HFFc6 (cell line): ENCODE measurements around the gene DOCK2. TPM values are rescaled to one million over a fixed set of nuclear protein-coding genes. Genes with fewer than 3 reads are reported as not detected.
"Not testable (repeated sequence)": the region's sequence is repeated elsewhere in the genome, so short reads cannot be mapped to it uniquely, and the experiment has no call there.

ENCODE experiments used
- DNase-seq: peaks from one replicate; pipeline ENCODE4 v3.0.0-alpha.2; 2018
- H3K27ac Mint-ChIP-seq: 2 replicates; pipeline ENCODE4 v1.8.0; 2020; ENCODE audit warnings: mild to moderate bottlenecking, mixed read lengths
- H3K27me3 Mint-ChIP-seq: 2 replicates; pipeline ENCODE4 v1.8.0; 2021; ENCODE audit warnings: mild to moderate bottlenecking, moderate library complexity, mixed read lengths; ENCODE audit not compliant: insufficient read depth
- H3K36me3 Mint-ChIP-seq: 2 replicates; pipeline ENCODE4 v1.8.0; 2021; ENCODE audit warnings: low read depth, mixed read lengths
- H3K4me1 Mint-ChIP-seq: 2 replicates; pipeline ENCODE4 v1.8.0; 2020; ENCODE audit warnings: low read depth, mixed read lengths
- H3K4me3 Mint-ChIP-seq: 2 replicates; pipeline ENCODE4 v1.8.0; 2020; ENCODE audit warnings: mild to moderate bottlenecking, moderate library complexity, mixed read lengths
- H3K9me3 Mint-ChIP-seq: 2 replicates; pipeline ENCODE4 v1.8.0; 2020; ENCODE audit warnings: mild to moderate bottlenecking, mixed read lengths
- CTCF ChIP-seq: fragments of 200-600 bp; sonication (generic); IDR thresholded peaks from 2 replicates; pipeline ENCODE4 v1.5.0; 2021; ENCODE audit warnings: antibody characterized with exemption, mild to moderate bottlenecking
- total RNA-seq, 6 experiments: library from RNA; stranded (reverse); fragmentation: NEBNext Ultra II Directional; extraction: Animal tissue kit (Norgen Biotek cat#: 25700); gene quantifications; 2 replicates in 1 of 6; 3 replicates in 5 of 6; pipeline ENCODE4 v1.2.3, GENCODE V29; 2021

Gene DOCK2
- total RNA-seq, 6 experiments from 2014 or later: 1.4 to 6.5 (median 3.0) TPM

GRCh38 chr5:170080786-170081445 is 443.8 kb downstream of the DOCK2 start:
- Mint-ChIP-seq H3K27me3 (peaks cover 32% of the 10 kb centered on the region), H3K9me3 (no peaks in the 10 kb centered on the region), H3K27ac (no peak overlapping the region), H3K4me1 (no peaks in the 10 kb centered on the region), H3K36me3 (no peaks in the 10 kb centered on the region), H3K4me3 (no peak overlapping the region)
- no peak for DNase-seq
- no peak for TF ChIP-seq CTCF

- Mint-ChIP-seq H3K27ac (no peak overlapping the region), H3K9me3 (no peaks in the 10 kb centered on the region), H3K36me3 (no peaks in the 10 kb centered on the region), H3K4me1 (no peaks in the 10 kb centered on the region), H3K4me3 (no peak overlapping the region), H3K27me3 (peaks cover 36% of the 10 kb centered on the region)
- no peak for DNase-seq
- TF ChIP-seq CTCF: no peak
These were observed 444.5 kb downstream of the DOCK2 start for GRCh38 chr5:170081616-170082015.

- Mint-ChIP-seq H3K9me3 (no peaks in the 10 kb centered on the region), H3K27ac (no peak overlapping the region)
These were observed 445.6 kb downstream of the DOCK2 start for GRCh38 chr5:170082701-170083100.

GRCh38 chr5:170087168-170087817 is 450.2 kb downstream of the DOCK2 start:
- DNase-seq: no peak
- Mint-ChIP-seq H3K27ac (no peak overlapping the region), H3K4me3 (no peak overlapping the region), H3K27me3 (peaks cover 29% of the 10 kb centered on the region), H3K36me3 (no peaks in the 10 kb centered on the region), H3K9me3 (no peaks in the 10 kb centered on the region), H3K4me1 (no peaks in the 10 kb centered on the region)
- no peak for TF ChIP-seq CTCF

More at GRCh38 chr5:170082701-170083100, 445.6 kb downstream of the DOCK2 start:
- H3K4me1 Mint-ChIP-seq: no peaks in the 10 kb centered on the region
- no peak for TF ChIP-seq CTCF
- no peaks in the 10 kb centered on the region for H3K36me3 Mint-ChIP-seq
- no peak for DNase-seq
- peaks cover 39% of the 10 kb centered on the region for H3K27me3 Mint-ChIP-seq
- no peak overlapping the region for H3K4me3 Mint-ChIP-seq

- Mint-ChIP-seq H3K4me3 (no peak overlapping the region), H3K36me3 (no peaks in the 10 kb centered on the region), H3K27ac (no peak overlapping the region), H3K27me3 (peaks cover 15% of the 10 kb centered on the region), H3K4me1 (peaks cover 14% of the 10 kb centered on the region), H3K9me3 (no peaks in the 10 kb centered on the region)
- no peak for DNase-seq
- TF ChIP-seq CTCF: no peak
These were observed 455.5 kb downstream of the DOCK2 start for GRCh38 chr5:170092455-170093101.

GRCh38 chr5:170094329-170094728 is 457.3 kb downstream of the DOCK2 start:
- not testable (repeated sequence) for DNase-seq, H3K27ac Mint-ChIP-seq, H3K36me3 Mint-ChIP-seq, H3K9me3 Mint-ChIP-seq, H3K4me3 Mint-ChIP-seq
- Mint-ChIP-seq H3K4me1 (peaks cover 19% of the 10 kb centered on the region), H3K27me3 (peaks cover 15% of the 10 kb centered on the region)
